T-helper 2 cell (primary cell): ENCODE results near the gene IL2RA.
"Not testable (repeated sequence)": the region's sequence is repeated elsewhere in the genome, so short reads cannot be mapped to it uniquely, and the experiment has no call there.

Source experiments
- DNase-seq, 5 experiments: peaks; one replicate each; pipeline versions ENCODE4 v3.0.0 to v3.0.0-alpha.2; 2012 to 2022

Gene IL2RA

DNA sequence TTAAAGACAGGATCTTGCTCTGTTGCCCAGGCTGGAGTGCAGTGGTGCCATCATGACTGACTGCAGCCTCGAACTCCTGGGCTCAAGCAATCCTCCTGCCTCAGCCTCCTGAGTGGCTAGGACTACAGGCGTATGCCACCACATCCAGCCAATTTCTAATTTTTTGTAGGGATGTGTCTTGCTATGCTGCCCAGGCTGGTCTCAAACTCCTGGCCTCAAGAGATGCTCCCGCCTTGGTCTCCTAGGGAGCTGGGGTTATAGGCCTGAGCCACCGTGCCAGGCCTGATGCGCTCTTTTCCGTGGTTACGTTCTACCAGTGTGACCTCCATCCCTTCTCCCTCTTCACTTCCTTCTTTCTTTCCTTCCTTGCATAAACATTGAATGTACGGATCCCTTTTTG is 50.6 kb downstream of the IL2RA start:
- DNase-seq, result no peak

GRCh38 chr10:6010569-6010968 is 51.6 kb downstream of the IL2RA start:
- no peak for DNase-seq

GRCh38 chr10:6009961-6010360 is 52.2 kb downstream of the IL2RA start:
- DNase-seq, result no peak

GRCh38 chr10:6009150-6009549 is 53.0 kb downstream of the IL2RA start:
- peak in 1 of 5 experiments; percentile 54 for DNase-seq

DNA sequence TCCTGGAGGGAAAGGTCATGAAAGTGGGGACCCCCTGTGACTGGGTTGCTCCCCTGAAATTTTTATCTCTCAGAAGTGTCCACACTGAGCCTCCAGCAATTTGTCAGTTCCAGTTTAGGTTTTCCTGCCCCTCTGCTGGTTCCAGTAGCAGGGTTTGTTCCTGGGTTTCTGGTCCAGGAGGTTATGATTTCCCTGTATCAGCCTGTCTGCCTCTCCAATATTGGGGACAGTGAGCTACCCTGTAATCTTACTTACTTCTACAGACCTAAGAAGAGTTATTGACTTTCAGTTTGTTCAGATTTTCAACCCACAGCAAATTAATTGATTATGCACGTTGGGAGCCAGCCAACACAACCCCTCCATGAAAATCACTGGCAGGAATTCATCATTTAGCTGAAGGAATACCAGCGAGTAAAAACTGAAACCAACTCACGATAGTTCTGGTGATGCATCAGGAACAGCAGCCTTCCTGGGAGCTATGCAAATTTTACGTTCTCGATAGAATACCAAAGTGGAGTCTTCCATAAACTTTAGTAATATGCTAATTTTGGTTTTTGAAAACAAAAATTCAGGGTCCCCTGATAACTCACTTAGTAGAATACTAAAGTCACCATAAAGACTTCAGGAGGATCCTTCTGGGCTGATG is 53.5 kb downstream of the IL2RA start:
- no peak for DNase-seq

DNA sequence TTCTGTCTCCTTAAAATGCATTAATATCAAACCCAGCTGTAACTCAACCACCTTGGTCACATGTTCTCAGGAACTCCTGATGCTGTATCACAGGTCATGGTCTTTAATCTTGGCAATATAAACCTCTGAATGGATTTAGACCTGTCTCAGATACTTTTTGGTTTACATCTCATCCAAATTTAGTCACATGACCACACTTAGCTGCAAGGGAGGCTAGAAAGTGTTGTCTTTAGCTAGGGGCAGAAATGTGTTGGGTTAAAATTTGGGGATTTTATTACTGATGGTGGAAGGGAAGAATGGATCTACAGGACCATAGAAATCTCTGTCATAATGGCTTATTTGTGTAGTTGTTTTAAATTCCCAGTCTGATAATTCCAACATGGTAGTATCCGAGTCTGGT is 55.2 kb downstream of the IL2RA start:
- no peak for DNase-seq

DNA sequence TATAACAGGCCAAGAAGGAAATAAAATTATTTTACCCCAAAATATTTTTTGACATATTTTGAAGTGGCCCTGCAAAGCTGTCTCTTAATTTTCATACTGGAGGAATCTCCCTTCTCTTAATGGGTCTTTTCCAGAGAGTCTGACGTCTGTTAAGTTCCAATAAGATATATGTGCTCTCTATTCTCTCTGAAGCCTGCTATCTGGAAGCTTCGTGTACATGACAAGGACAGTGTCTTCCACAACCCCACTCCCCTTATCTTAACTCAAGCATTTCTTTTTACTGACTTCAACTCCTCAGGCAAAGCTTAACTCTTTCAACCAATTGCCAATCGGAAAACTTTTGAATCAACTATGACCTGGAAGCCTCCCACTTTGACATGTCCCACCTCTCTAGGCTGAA is 55.6 kb downstream of the IL2RA start:
- DNase-seq, result no peak

DNA sequence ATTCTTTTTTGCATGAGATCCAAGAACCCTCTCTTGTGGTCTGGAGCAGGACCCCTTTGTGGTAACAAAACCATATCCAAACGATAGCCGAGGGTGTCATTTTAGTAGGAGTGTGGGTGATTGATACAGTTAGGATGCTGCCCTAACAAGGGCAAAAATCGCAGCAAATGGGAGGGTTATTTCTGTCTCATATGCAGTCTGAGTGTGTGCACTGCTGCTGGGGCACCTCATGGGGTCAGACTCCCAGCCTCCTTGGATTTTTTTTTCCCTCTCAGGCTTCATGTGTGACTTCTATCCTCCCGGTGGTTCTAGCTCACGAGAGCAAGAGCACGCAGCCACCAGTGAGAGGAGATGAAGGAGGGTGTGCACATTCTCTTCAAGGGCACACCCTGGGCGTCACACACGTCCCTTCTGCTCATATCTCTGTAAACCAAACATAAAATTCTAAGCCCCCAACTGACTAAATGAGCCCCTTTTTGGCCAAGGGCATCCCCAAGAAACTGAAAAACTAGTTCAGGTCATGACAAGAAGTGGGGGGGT is 56.2 kb downstream of the IL2RA start:
- no peak for DNase-seq

DNA sequence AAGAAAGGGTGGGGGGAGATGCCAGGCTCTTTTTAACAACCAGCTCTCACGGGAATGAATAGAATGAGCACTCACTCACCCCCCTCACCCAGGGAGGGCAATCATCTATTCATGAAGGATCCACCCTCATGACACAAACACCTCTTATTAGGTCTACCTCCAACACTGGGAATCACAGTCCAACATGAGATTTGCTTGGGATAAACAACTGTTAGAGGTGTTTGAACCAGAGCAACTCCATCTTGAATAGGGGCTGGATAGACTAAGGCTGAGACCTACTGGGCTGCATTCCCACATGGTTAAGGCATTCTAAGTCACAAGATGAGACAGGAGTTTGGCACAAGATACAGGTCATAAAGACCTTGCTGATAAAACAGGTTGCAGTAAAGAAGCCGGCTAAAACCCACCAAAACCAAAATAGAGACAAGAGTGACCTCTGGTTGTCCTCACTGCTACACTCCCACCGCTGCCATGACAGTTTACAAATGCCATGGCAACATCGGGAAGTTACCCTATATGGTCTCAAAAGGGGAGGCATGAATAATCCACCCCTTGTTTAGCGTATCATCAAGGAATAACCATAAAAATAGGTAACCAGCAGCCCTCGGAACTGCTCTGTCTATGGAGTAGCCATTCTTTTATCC is 56.9 kb downstream of the IL2RA start:
- not testable (repeated sequence) for DNase-seq

DNA sequence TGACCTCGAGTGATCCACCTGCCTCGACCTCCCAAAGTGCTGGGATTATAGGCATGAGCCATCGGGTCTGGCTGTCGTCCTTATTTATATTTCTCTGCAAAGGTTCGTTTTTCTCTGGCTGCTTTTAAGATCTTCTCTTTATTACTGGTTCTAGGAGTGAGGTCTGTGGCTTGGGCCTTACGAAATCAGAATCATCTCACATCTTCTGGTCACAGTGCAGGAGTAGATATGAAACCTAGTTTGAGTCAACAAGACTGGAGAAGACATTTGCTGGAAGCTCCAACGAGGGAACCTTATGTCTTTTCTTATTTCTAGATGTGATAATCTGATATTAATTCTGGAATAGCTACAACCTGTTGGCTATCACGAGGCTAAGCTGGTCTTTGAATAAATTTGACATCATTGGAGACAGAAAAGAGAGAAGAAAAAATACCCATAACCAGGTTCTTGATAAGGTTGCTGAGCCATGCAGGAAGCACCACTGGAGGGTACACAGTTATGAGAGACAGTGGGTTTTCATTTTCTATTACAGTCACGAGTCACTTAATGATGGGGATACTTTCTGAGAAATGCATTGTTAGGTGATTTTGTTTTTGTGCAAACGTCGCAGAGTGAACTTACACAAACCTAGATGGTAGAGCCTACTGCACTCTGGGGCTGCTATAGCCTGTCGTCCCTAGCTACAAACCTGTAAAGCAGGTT is 59.2 kb downstream of the IL2RA start:
- peak in 1 of 5 experiments; percentile 95 for DNase-seq

- no peak for DNase-seq
Measured at GRCh38 chr10:5999440-6000165, 62.6 kb downstream of the IL2RA start.

GRCh38 chr10:5996696-5997095 is 65.5 kb downstream of the IL2RA start:
- DNase-seq, result no peak

DNA sequence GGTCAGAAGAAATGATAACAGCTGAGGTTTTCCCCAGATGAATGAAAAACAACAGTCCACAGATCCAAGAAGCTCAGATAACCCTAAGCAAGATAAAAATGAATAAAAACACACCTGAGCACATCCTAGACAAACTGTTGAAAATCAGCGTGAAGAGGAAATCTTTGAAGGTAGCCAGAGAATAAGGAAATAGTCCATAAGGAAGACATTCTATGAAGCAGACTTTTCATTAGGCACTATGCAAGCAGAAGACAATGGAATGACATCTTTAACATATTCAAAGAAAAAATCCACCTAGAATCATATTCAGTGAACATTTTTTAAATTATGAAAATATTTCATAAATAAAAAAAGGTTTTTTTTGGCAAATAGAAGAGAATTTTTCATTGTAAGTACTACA is 69.8 kb downstream of the IL2RA start:
- no peak for DNase-seq

DNA sequence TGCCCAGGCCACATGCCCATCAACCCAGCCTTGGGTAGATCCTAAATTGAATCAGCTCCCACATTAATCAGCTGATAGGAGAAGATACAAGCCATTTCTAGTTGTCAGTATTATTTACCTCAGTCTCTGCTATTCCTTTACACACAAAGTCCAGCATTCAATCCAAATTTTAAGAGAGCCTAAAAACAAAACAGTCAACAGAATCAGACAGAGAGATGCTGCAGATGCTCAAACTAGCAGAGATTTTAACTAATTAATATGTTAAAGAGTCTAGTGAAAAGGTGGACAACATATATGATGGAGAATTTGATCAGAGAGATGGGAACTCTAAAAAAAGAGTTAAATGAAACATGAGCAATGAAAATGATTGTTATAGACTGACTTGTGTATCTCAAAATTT is 70.5 kb downstream of the IL2RA start:
- no peak for DNase-seq

GRCh38 chr10:5989756-5990155 is 72.4 kb downstream of the IL2RA start:
- no peak for DNase-seq

DNA sequence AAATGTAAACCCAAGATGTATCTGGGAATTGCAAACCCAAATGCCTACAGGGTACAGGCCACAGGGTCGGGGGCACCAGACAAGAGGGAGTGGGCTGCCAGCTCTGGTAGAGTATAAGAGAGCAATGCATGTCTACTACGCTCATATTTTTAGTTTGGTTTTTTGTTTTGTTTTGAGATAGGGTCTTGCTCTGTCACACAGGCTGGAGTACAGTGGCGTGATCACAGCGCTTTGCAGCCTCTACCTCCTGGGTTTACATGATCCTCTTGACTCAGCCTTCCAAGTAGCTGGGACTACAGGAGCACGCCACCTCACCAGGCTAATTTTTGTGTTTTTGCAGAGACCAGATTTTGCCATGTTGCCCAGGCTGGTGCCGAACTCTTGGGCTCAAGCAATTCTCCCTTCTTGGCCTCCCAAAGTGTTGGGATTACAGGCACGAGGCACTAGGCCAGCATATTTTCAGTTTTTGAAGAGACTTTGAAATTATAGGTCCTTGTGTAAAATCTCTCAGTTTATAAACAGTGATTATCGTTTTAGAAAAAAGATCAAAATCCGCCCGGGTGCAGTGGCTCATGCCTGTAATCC is 73.7 kb downstream of the IL2RA start:
- no peak for DNase-seq

DNA sequence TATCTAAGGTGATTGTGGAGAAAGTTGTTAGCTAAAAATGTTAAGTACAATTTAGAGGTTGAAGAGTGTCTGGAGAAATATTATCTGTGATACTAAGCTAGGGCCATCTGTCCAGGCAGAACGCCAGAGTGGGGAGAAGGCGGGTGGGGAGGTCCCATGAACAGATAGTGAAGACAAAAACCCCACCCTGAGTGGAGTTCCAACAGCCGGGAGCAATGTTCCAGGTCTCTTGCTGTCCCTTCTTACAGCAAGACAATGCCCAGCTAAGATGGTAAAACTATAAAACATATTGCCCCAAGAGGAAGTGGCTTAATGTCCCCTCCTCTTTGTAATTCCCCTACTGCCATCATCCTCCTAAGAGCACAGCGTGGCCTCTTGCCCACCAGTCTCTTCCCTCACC is 74.4 kb downstream of the IL2RA start:
- DNase-seq, result peak in 1 of 5 experiments; percentile 43

GRCh38 chr10:5985029-5985428 is 77.1 kb downstream of the IL2RA start:
- DNase-seq, result no peak

DNA sequence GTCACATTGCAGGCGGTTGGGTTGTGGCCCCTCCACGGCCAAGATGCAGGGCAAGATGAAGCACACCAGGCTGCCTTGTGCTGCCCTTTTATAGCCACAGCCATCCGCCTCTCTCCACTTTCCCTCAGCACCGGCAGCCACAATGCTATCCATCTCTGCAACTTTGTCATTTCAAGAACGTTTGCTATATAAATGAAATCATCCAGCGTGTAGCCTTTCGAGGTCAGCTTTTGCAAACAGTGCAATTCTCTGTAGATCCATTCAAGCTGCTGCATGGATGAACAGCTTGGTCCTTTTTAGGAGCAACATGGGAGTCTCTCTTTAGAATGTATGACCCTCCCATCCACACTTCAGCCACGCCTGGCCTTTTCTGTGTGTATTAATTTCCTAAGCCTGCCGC is 78.4 kb downstream of the IL2RA start:
- DNase-seq, result no peak

- no peak for DNase-seq
Measured at GRCh38 chr10:5981529-5981928, 80.6 kb downstream of the IL2RA start.

DNA sequence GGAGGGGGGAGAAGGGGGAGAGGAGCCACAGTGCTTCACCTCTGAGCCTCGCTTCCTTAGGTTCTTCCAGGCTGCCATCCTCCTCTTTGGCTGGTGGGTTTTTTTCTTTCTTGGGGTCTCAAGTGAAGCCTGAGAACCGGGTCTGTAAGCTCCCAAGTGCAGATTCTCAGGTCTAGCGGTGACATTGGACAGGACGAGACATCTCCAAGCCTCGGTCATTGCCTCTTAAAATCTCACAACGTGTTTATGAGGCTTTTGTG is 84.0 kb downstream of the IL2RA start:
- no peak for DNase-seq

- peak; percentile 56 to 92 (median 75) for DNase-seq
Measured at GRCh38 chr10:5977471-5978229, 84.5 kb downstream of the IL2RA start, which contains the start of gene IL15RA. TSS of gene IL15RA (minus strand) at chr10:5977543. CDS start at chr10:5977492, 51 bp downstream.
